ENCODE results near the gene CCND2.

GRCh38 chr12:4275016-4275869 is 1.7 kb downstream of the CCND2 start:
- TF ChIP-seq ZBTB33 (IDR thresholded peaks at IDR 0.05) (no peak), RAD21 (IDR thresholded peaks at IDR 0.05) (no peak)
- TF ChIP-seq, protein P1, sequence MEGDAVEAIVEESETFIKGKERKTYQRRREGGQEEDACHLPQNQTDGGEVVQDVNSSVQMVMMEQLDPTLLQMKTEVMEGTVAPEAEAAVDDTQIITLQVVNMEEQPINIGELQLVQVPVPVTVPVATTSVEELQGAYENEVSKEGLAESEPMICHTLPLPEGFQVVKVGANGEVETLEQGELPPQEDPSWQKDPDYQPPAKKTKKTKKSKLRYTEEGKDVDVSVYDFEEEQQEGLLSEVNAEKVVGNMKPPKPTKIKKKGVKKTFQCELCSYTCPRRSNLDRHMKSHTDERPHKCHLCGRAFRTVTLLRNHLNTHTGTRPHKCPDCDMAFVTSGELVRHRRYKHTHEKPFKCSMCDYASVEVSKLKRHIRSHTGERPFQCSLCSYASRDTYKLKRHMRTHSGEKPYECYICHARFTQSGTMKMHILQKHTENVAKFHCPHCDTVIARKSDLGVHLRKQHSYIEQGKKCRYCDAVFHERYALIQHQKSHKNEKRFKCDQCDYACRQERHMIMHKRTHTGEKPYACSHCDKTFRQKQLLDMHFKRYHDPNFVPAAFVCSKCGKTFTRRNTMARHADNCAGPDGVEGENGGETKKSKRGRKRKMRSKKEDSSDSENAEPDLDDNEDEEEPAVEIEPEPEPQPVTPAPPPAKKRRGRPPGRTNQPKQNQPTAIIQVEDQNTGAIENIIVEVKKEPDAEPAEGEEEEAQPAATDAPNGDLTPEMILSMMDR (IDR thresholded peaks at IDR 0.05; ENCODE audit: low read depth, low read length, missing input control): no peak
